ENCODE results near the gene SEC14L6.

SEC14L6 gene

DNA sequence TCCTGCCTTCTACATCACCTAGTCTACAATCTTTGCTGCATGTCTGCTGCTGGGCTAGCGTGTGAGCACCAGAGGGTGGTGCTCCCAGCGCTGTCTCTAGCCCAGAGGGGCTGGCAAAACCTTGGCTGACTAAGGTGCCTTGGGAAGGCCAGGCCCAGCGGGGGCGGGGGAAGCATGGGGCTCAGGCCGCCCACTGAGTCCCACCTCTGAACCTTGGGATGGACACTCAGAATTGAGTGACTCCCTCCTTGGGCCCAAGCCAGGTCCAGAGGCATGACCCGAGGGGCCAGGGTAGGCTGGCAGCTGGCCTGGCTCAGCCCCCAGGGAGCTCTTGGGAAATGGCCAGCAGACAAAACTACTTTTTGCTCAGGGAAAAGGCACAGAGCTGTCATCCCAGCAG, 35.5 kb upstream of the SEC14L6 start:
- DNase-seq (ENCODE audit: low read depth, low spot score): no peak

DNA sequence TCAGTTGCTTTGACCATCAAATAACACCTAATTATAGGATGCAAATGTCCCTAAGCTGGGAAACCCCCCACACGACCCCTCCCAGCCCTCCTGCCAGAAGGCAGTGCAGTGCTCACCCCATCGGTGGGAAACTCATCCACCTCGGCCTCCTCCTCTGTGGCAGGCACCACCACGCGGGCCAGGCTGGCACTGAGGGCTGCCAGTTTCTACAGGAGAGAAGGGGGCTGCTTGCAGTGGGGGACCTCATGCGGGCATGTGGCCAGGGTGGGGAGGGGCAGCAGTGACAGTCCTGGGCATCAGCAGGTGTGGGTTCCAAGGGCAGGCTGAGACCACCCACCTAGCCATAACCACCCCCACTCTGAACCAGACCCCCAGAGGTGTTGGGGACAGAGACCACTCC, 34.4 kb upstream of the SEC14L6 start:
- Histone ChIP-seq H3K4me3 (no peak overlapping the region), H3K27ac (no peak overlapping the region), H3K36me3 (ENCODE audit: insufficient read depth, low read length) (peaks cover 92% of the 10 kb centered on the region), H3K9ac (ENCODE audit: insufficient read length) (no peak overlapping the region), H3K9me3 (ENCODE audit: low read depth, low read length) (no peaks in the 10 kb centered on the region)
- no peak for DNase-seq (ENCODE audit: low read depth, low spot score)
- no peak for TF ChIP-seq FOXP2 (optimal IDR thresholded peaks at IDR 0.05; ENCODE audit: control extremely low read depth, extremely low read length, insufficient read depth)
- no peak for TF ChIP-seq POLR2AphosphoS5 (IDR thresholded peaks at IDR 0.05; ENCODE audit: borderline replicate concordance, low read depth, low read length)
- no peak for TF ChIP-seq EZH2 (IDR thresholded peaks at IDR 0.05)

More for the DNA sequence above, 35.5 kb upstream of the SEC14L6 start:
- TF ChIP-seq POLR2AphosphoS5 (IDR thresholded peaks at IDR 0.05; ENCODE audit: borderline replicate concordance, low read depth, low read length) (no peak), FOXP2 (optimal IDR thresholded peaks at IDR 0.05; ENCODE audit: control extremely low read depth, extremely low read length, insufficient read depth) (no peak), EZH2 (IDR thresholded peaks at IDR 0.05) (no peak)
- Histone ChIP-seq H3K9me3 (ENCODE audit: low read depth, low read length) (no peaks in the 10 kb centered on the region), H3K27ac (no peak overlapping the region), H3K36me3 (ENCODE audit: insufficient read depth, low read length) (peaks cover 92% of the 10 kb centered on the region), H3K4me3 (no peak overlapping the region), H3K9ac (ENCODE audit: insufficient read length) (no peak overlapping the region)

DNA sequence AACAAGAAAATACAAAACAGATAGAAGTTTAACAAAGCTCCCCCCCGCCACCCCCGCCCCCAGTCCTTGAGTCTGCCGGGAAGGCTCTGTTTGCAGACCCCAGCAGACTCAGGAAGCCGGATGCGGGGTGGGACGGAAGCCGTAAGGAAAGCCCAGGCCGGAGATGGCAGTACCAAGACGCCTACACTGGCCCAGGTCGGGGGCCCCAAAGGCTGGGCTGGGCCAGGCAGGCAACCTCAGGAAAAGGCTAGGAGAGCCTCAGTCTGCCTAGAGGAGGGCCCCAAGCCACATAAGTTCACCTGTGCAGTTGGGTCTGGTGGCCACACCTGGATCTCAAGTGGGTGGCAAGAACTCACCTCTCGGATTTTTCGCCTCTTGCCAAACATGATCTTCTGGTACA, 31.9 kb upstream of the SEC14L6 start:
- Histone ChIP-seq H3K9ac (ENCODE audit: insufficient read length) (no peak overlapping the region), H3K4me3 (no peak overlapping the region), H3K36me3 (ENCODE audit: insufficient read depth, low read length) (peaks cover 75% of the 10 kb centered on the region), H3K9me3 (ENCODE audit: low read depth, low read length) (no peaks in the 10 kb centered on the region), H3K27ac (no peak overlapping the region)
- no peak for DNase-seq (ENCODE audit: low read depth, low spot score)
- TF ChIP-seq POLR2AphosphoS5 (IDR thresholded peaks at IDR 0.05; ENCODE audit: borderline replicate concordance, low read depth, low read length) (no peak), FOXP2 (optimal IDR thresholded peaks at IDR 0.05; ENCODE audit: control extremely low read depth, extremely low read length, insufficient read depth) (no peak), EZH2 (IDR thresholded peaks at IDR 0.05) (no peak)

DNA sequence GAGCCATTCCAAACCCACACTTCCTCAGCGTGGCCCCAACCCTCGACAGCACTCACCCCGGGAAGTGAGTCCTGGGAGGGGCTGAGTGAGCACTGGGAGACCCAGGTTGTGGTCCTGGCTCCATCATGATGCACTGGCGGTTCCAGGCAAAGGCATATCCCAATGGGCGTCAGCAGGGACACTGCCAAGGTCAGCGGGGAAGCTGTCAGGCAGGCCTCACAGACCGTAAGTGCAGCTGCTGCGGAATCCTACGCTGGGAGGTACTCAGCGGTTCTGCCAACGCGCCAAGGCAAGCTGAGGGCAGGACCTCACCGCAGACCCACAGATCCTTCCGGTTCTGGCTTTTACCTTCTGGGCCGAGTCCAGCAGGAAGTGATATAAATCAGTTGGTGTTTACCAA, 29.3 kb upstream of the SEC14L6 start:
- DNase-seq (ENCODE audit: low read depth, low spot score): no peak
- Histone ChIP-seq H3K27ac (no peak overlapping the region), H3K36me3 (ENCODE audit: insufficient read depth, low read length) (peaks cover 53% of the 10 kb centered on the region), H3K9ac (ENCODE audit: insufficient read length) (no peak overlapping the region), H3K4me3 (no peak overlapping the region), H3K9me3 (ENCODE audit: low read depth, low read length) (no peaks in the 10 kb centered on the region)
- TF ChIP-seq FOXP2 (optimal IDR thresholded peaks at IDR 0.05; ENCODE audit: control extremely low read depth, extremely low read length, insufficient read depth): no peak
- no peak for TF ChIP-seq POLR2AphosphoS5 (IDR thresholded peaks at IDR 0.05; ENCODE audit: borderline replicate concordance, low read depth, low read length)
- no peak for TF ChIP-seq EZH2 (IDR thresholded peaks at IDR 0.05)

DNA sequence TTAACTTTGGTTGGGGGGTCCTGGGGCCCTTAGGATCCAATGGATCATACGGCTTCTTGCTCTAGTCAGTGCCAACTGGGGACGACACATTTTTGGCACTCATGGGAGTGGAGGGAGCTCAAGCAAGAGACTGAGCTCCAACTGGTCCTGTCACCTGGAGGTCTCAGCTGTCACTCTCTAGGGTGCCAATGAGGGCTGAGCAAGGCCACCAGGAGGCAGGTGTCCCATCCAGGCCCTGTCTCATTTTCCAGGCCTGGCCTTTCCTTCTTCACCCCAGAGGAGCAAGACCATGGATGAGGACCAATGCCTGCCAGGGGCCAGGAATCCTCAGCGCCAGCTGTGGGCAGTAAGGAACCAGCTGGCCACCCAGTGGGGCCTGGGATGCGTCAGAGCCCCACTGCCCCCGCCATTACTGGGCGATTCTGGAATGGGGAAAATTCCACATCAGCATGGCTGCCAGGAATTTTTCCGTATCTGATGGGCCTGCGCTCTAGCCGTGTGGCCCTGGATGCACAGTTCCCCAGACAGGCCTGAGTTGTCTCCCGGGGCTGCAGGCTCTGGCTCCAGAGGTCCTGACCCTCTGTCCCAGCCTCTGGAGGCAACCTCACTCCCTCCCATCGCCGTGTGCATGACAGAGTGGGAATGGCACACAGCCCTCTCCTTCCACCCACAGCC, 28.6 kb upstream of the SEC14L6 start:
- no peak for DNase-seq (ENCODE audit: low read depth, low spot score)
- TF ChIP-seq EZH2 (IDR thresholded peaks at IDR 0.05) (no peak), POLR2AphosphoS5 (IDR thresholded peaks at IDR 0.05; ENCODE audit: borderline replicate concordance, low read depth, low read length) (no peak), FOXP2 (optimal IDR thresholded peaks at IDR 0.05; ENCODE audit: control extremely low read depth, extremely low read length, insufficient read depth) (no peak)
- H3K36me3 ChIP-seq (ENCODE audit: insufficient read depth, low read length): peaks cover 46% of the 10 kb centered on the region
- no peak overlapping the region for H3K9ac ChIP-seq (ENCODE audit: insufficient read length)
- H3K9me3 ChIP-seq (ENCODE audit: low read depth, low read length): no peaks in the 10 kb centered on the region
- no peak overlapping the region for H3K4me3 ChIP-seq
- no peak overlapping the region for H3K27ac ChIP-seq

DNA sequence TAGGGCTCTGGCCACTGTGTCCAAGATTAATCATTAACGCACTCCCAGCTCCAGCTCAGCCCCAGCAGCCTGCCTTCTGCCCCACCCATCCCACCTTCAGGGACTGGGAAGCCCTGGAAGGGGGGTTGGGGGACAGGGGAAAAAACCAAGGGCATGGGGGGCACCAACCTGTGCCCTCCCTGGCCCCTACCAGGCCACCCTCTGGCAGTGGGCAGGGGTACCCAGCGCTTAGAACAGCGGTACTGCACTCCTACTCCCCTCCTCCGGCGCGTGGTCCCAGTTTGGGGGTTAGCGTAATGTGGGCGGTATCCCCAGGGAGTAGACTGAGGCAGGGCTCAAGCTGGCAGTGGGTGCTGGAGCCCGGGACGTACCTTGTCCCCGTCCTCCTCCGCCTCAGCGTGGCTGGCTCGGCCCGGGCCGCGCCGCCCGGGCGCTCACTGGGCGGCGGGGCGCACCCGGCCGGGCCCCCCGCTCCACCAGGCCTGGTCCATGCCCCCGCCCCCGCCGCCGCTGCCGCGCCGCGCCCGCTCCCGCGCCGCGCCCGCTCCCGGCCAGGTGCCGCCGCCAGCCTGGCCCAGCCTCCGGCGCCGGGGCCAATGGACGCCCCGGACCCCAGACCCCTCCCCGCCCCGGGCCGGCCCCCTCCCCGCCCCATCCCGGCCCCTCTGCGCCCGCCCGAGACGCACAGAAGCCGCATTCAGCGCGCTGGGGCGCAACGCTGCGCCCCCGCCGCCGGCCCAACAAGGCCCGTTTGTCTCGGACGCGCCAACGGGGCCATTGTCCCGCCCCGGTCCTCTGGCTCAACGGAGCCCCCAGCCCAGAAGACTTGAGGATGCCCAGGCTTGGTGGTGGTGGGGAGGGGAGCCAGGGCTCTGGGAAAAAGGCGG, 27.8 kb upstream of the SEC14L6 start, which contains the start of gene GAL3ST1:
Gene GAL3ST1, minus strand, starts transcription at position 571 of the 887 bp plus-strand sequence. CDS start 17,273 bp downstream, outside the sequence.
- Histone ChIP-seq H3K9me3 (ENCODE audit: low read depth, low read length) (no peaks in the 10 kb centered on the region), H3K27ac (no peak within 1 kb of the TSS), H3K9ac (ENCODE audit: insufficient read length) (no peak within 1 kb of the TSS), H3K36me3 (ENCODE audit: insufficient read depth, low read length) (peaks cover 38% of the 10 kb centered on the region), H3K4me3 (no peak within 1 kb of the TSS)
- DNase-seq (ENCODE audit: low read depth, low spot score): no peak
- TF ChIP-seq POLR2AphosphoS5 (IDR thresholded peaks at IDR 0.05; ENCODE audit: borderline replicate concordance, low read depth, low read length) (no peak), FOXP2 (optimal IDR thresholded peaks at IDR 0.05; ENCODE audit: control extremely low read depth, extremely low read length, insufficient read depth) (no peak), EZH2 (IDR thresholded peaks at IDR 0.05) (no peak)

DNA sequence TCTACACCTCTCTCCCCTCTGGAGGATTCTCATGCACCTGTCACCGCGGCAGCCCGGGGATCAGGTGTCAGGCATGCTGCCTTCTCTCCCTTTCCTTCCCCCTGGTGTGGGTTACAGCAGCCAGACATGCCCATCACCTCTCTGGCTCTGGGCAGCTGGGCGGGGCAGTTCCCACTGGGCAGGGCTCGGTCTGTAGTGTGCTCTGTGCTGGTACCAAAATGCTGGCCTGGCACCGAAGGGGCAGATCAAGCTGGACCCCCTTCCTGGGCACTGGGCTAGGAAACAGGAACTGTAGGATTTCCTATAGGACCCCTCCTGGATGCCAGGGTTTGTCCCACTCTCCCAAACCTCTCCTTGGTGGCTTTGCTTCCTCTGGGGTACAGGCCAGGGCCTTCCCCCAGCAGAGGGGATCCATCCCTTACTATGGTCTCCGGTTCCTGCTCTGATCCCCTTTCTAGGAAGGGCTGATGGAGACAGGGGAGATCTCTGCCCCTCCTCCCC, 27.1 kb upstream of the SEC14L6 start:
- DNase-seq (ENCODE audit: low read depth, low spot score): no peak
- Histone ChIP-seq H3K27ac (no peak overlapping the region), H3K4me3 (no peak overlapping the region), H3K9me3 (ENCODE audit: low read depth, low read length) (no peaks in the 10 kb centered on the region), H3K36me3 (ENCODE audit: insufficient read depth, low read length) (peaks cover 31% of the 10 kb centered on the region), H3K9ac (ENCODE audit: insufficient read length) (no peak overlapping the region)
- no peak for TF ChIP-seq EZH2 (IDR thresholded peaks at IDR 0.05)
- no peak for TF ChIP-seq POLR2AphosphoS5 (IDR thresholded peaks at IDR 0.05; ENCODE audit: borderline replicate concordance, low read depth, low read length)
- TF ChIP-seq FOXP2 (optimal IDR thresholded peaks at IDR 0.05; ENCODE audit: control extremely low read depth, extremely low read length, insufficient read depth): no peak
